Stomach smooth muscle (tissue), 2 donors: ENCODE data around the gene LTF.
"Not testable (repeated sequence)": the region's sequence is repeated elsewhere in the genome, so short reads cannot be mapped to it uniquely, and the experiment has no call there.

Experiments used
- H3K27ac ChIP-seq: one replicate; pipeline ENCODE4 v1.7.0; 2013; ENCODE audit warnings: mild to moderate bottlenecking, low read length, inconsistent platforms
- H3K27me3 ChIP-seq, 2 donors: one replicate each; pipeline ENCODE4 v1.7.0; 2013; ENCODE audit warnings: low read length in 2 of 2; ENCODE audit not compliant: insufficient read depth in 2 of 2, control insufficient read depth in 1 of 2
- H3K36me3 ChIP-seq, 2 donors: one replicate each; pipeline ENCODE4 v1.7.0; 2013; ENCODE audit warnings: low read length in 2 of 2; ENCODE audit not compliant: control insufficient read depth in 2 of 2, insufficient read depth in 2 of 2
- H3K4me1 ChIP-seq: one replicate; pipeline ENCODE4 v1.7.0; 2013; ENCODE audit warnings: low read length; ENCODE audit not compliant: control insufficient read depth, insufficient read depth
- H3K4me3 ChIP-seq, 2 donors: one replicate each; pipeline ENCODE4 v1.7.0; 2013; ENCODE audit warnings: low read length in 2 of 2
- H3K9ac ChIP-seq, 2 donors: one replicate each; pipeline ENCODE4 v1.7.0; 2013; ENCODE audit warnings: low read length in 2 of 2, mild to moderate bottlenecking in 1 of 2
- H3K9me3 ChIP-seq, 2 donors: one replicate each; pipeline ENCODE4 v1.7.0; 2013; ENCODE audit warnings: low read length in 2 of 2; ENCODE audit not compliant: control insufficient read depth in 2 of 2
- donor health status: healthy.
- donor health status: Pancreatic carcinoma.

Gene LTF

GRCh38 chr3:46412786-46413298 is 51.9 kb downstream of the LTF start:
- Histone ChIP-seq H3K27me3 (peaks cover 2 to 7% of the 10 kb centered on the region in 2 donors), H3K36me3 (no peaks in the 10 kb centered on the region), H3K9me3 (no peaks in the 10 kb centered on the region), H3K4me3 (no peak overlapping the region), H3K27ac (no peak overlapping the region), H3K9ac (no peak overlapping the region), H3K4me1 (peaks cover 4% of the 10 kb centered on the region)

- H3K27me3 ChIP-seq, result peaks cover 2 to 7% of the 10 kb centered on the region in 2 donors
- H3K9ac ChIP-seq, result no peak overlapping the region
- H3K27ac ChIP-seq, result no peak overlapping the region
- H3K36me3 ChIP-seq, result no peaks in the 10 kb centered on the region
- H3K9me3 ChIP-seq, result no peaks in the 10 kb centered on the region
- peaks cover 11% of the 10 kb centered on the region for H3K4me1 ChIP-seq
- no peak overlapping the region for H3K4me3 ChIP-seq
Measured at GRCh38 chr3:46411271-46411670, 53.4 kb downstream of the LTF start.

GRCh38 chr3:46410669-46411068 is 54.0 kb downstream of the LTF start:
- no peaks in the 10 kb centered on the region for H3K9me3 ChIP-seq
- H3K9ac ChIP-seq, result no peak overlapping the region
- no peak overlapping the region for H3K27ac ChIP-seq
- H3K4me1 ChIP-seq, result peaks cover 11% of the 10 kb centered on the region
- peaks cover 2 to 7% of the 10 kb centered on the region in 2 donors for H3K27me3 ChIP-seq
- H3K36me3 ChIP-seq, result no peaks in the 10 kb centered on the region
- no peak overlapping the region for H3K4me3 ChIP-seq

GRCh38 chr3:46409739-46410489 is 54.8 kb downstream of the LTF start:
- Histone ChIP-seq H3K27me3 (peaks cover 2 to 7% of the 10 kb centered on the region in 2 donors), H3K4me3 (no peak overlapping the region), H3K9me3 (no peaks in the 10 kb centered on the region), H3K36me3 (no peaks in the 10 kb centered on the region), H3K27ac (no peak overlapping the region), H3K4me1 (peaks cover 14% of the 10 kb centered on the region), H3K9ac (no peak overlapping the region)

GRCh38 chr3:46408853-46409252 is 55.9 kb downstream of the LTF start:
- Histone ChIP-seq H3K27ac (no peak overlapping the region), H3K4me1 (peaks cover 14% of the 10 kb centered on the region), H3K27me3 (peaks cover 2 to 7% of the 10 kb centered on the region in 2 donors), H3K9me3 (no peaks in the 10 kb centered on the region), H3K4me3 (no peak overlapping the region), H3K9ac (no peak overlapping the region), H3K36me3 (no peaks in the 10 kb centered on the region)

- Histone ChIP-seq H3K36me3 (no peaks in the 10 kb centered on the region), H3K9ac (no peak overlapping the region), H3K4me3 (peak overlapping the region in 1 of 2 donors; percentile 22), H3K27me3 (peaks cover 2 to 7% of the 10 kb centered on the region in 2 donors), H3K27ac (no peak overlapping the region), H3K4me1 (peaks cover 14% of the 10 kb centered on the region), H3K9me3 (no peaks in the 10 kb centered on the region)
Measured at GRCh38 chr3:46407970-46408369, 56.7 kb downstream of the LTF start.

GRCh38 chr3:46406788-46407611 is 57.7 kb downstream of the LTF start, which contains the start of the genes CCR5AS and CCRL2:
CCR5AS (minus strand) TSS chr3:46407066.
CCRL2 (plus strand) TSS chr3:46407259; CDS start chr3:46408080, 821 bp downstream.
- Histone ChIP-seq H3K27ac (no peak within 1 kb of the TSS), H3K27me3 (peaks cover 2 to 7% of the 10 kb centered on the region in 2 donors), H3K9ac (no peak within 1 kb of the TSS), H3K4me3 (peak within 1 kb of the TSS; percentile 12 to 22), H3K36me3 (no peaks in the 10 kb centered on the region), H3K4me1 (peaks cover 14% of the 10 kb centered on the region), H3K9me3 (no peaks in the 10 kb centered on the region)

GRCh38 chr3:46406443-46406787 is 58.3 kb downstream of the LTF start:
- H3K4me1 ChIP-seq, result peaks cover 14% of the 10 kb centered on the region
- H3K9ac ChIP-seq, result no peak overlapping the region
- H3K4me3 ChIP-seq, result no peak overlapping the region
- peaks cover 2 to 7% of the 10 kb centered on the region in 2 donors for H3K27me3 ChIP-seq
- H3K27ac ChIP-seq, result no peak overlapping the region
- no peaks in the 10 kb centered on the region for H3K36me3 ChIP-seq
- no peaks in the 10 kb centered on the region for H3K9me3 ChIP-seq

GRCh38 chr3:46405301-46406019 is 59.2 kb downstream of the LTF start:
- H3K27ac ChIP-seq, result no peak overlapping the region
- H3K4me3 ChIP-seq, result no peak overlapping the region
- no peak overlapping the region for H3K9ac ChIP-seq
- no peaks in the 10 kb centered on the region for H3K36me3 ChIP-seq
- H3K27me3 ChIP-seq, result peaks cover 2 to 5% of the 10 kb centered on the region in 2 donors
- H3K4me1 ChIP-seq, result peaks cover 14% of the 10 kb centered on the region
- no peaks in the 10 kb centered on the region for H3K9me3 ChIP-seq

- not testable (repeated sequence) for H3K27ac ChIP-seq, H3K4me3 ChIP-seq, H3K36me3 ChIP-seq, H3K9ac ChIP-seq, H3K9me3 ChIP-seq, H3K27me3 ChIP-seq
- H3K4me1 ChIP-seq, result peaks cover 10% of the 10 kb centered on the region
Measured at GRCh38 chr3:46402902-46403301, 61.8 kb downstream of the LTF start.
